HL-60 (cell line): ENCODE measurements around the gene MCM6.

Experiments
- DNase-seq, 2 experiments: peaks; one replicate each; pipeline ENCODE4 v3.0.0-alpha.2; 2010 to 2020; ENCODE audit warnings: low read depth in 1 of 2, low spot score in 1 of 2
- H3K27ac ChIP-seq: fragments of 250-450 bp; sonication (Bioruptor Pico); replicated peaks from 2 replicates; pipeline ENCODE4 v1.5.1; 2020; ENCODE audit warnings: mild to moderate bottlenecking, moderate library complexity
- H3K27me3 ChIP-seq: fragments of 250-450 bp; sonication (Bioruptor Pico); 2 replicates; pipeline ENCODE4 v1.5.1; 2021; ENCODE audit warnings: mild to moderate bottlenecking, moderate library complexity; ENCODE audit not compliant: insufficient read depth, poor library complexity, severe bottlenecking
- H3K4me3 ChIP-seq: replicated peaks from 2 replicates; pipeline ENCODE4 v1.5.1; 2011; ENCODE audit warnings: mild to moderate bottlenecking, control low read depth, low read length; ENCODE audit not compliant: insufficient read depth
- GABPA ChIP-seq: IDR thresholded peaks from 2 replicates; pipeline ENCODE4 v1.6.1; 2012; ENCODE audit warnings: low read depth
- POLR2AphosphoS5 ChIP-seq: IDR thresholded peaks from 2 replicates; pipeline ENCODE4 v1.6.1; 2012; ENCODE audit warnings: low read depth
- SPI1 ChIP-seq: IDR thresholded peaks from 2 replicates; pipeline ENCODE4 v1.6.1; 2012; ENCODE audit warnings: low read depth, mild to moderate bottlenecking, borderline replicate concordance
- TF ChIP-seq, protein P1 (sequence below): IDR thresholded peaks from 2 replicates; pipeline ENCODE4 v1.6.1; 2012; ENCODE audit warnings: low read depth; ENCODE audit not compliant: insufficient replicate concordance
- TF ChIP-seq, protein P2 (sequence below): IDR thresholded peaks from one replicate; pipeline ENCODE4 v1.5.1; 2011; ENCODE audit warnings: low read length, control low read depth, inconsistent platforms; ENCODE audit not compliant: insufficient read depth

Gene MCM6

DNA sequence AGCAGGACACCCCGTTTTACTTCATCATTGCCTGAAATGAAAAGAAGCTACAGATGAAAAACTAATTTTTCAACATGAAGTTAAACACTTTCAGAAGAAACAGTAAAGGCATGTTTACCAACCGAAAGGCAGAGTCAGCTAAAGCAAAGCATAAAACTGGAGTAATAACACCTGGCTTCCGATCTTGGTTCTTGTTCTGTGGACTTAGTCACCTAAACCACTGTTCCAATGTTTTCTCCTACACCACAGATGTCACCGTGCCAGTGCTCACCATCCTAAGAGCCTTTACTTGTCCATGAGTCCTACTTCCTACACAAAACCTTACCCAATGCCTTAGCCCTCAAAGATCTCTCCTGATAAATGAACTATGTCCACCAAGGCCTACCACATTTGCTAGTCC lies 13.5 kb downstream of the MCM6 start:
- Histone ChIP-seq H3K27me3 (no peaks in the 10 kb centered on the region), H3K27ac (no peak overlapping the region), H3K4me3 (no peak overlapping the region)
- DNase-seq: no peak
- TF ChIP-seq GABPA (no peak), SPI1 (no peak), POLR2AphosphoS5 (no peak)
- TF ChIP-seq, protein P1, sequence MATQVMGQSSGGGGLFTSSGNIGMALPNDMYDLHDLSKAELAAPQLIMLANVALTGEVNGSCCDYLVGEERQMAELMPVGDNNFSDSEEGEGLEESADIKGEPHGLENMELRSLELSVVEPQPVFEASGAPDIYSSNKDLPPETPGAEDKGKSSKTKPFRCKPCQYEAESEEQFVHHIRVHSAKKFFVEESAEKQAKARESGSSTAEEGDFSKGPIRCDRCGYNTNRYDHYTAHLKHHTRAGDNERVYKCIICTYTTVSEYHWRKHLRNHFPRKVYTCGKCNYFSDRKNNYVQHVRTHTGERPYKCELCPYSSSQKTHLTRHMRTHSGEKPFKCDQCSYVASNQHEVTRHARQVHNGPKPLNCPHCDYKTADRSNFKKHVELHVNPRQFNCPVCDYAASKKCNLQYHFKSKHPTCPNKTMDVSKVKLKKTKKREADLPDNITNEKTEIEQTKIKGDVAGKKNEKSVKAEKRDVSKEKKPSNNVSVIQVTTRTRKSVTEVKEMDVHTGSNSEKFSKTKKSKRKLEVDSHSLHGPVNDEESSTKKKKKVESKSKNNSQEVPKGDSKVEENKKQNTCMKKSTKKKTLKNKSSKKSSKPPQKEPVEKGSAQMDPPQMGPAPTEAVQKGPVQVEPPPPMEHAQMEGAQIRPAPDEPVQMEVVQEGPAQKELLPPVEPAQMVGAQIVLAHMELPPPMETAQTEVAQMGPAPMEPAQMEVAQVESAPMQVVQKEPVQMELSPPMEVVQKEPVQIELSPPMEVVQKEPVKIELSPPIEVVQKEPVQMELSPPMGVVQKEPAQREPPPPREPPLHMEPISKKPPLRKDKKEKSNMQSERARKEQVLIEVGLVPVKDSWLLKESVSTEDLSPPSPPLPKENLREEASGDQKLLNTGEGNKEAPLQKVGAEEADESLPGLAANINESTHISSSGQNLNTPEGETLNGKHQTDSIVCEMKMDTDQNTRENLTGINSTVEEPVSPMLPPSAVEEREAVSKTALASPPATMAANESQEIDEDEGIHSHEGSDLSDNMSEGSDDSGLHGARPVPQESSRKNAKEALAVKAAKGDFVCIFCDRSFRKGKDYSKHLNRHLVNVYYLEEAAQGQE: no peak

DNA sequence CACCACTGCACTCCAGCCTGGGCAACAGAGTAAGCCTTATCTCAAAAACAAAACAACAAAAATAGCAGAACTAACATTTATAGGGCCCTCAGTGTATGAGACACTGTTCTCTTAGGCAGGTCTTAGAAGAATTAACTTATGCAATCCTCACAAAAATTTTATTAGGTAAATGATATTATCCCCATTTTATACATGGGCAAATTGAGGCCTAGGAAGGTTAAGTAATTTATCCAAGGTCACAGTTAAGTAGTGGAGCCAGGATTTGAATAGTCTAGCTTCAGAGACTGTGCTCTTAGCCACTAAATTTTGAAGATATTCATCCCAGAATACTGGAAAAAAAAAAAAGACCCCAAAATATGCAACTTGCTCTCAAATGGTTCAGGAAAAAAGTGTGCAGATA lies 22.8 kb downstream of the MCM6 start:
- no peak for DNase-seq
- Histone ChIP-seq H3K4me3 (no peak overlapping the region), H3K27me3 (no peaks in the 10 kb centered on the region), H3K27ac (no peak overlapping the region)
- TF ChIP-seq GABPA: no peak
- no peak for TF ChIP-seq SPI1
- no peak for TF ChIP-seq POLR2AphosphoS5
- TF ChIP-seq, protein P1: no peak
- TF ChIP-seq, protein P2, sequence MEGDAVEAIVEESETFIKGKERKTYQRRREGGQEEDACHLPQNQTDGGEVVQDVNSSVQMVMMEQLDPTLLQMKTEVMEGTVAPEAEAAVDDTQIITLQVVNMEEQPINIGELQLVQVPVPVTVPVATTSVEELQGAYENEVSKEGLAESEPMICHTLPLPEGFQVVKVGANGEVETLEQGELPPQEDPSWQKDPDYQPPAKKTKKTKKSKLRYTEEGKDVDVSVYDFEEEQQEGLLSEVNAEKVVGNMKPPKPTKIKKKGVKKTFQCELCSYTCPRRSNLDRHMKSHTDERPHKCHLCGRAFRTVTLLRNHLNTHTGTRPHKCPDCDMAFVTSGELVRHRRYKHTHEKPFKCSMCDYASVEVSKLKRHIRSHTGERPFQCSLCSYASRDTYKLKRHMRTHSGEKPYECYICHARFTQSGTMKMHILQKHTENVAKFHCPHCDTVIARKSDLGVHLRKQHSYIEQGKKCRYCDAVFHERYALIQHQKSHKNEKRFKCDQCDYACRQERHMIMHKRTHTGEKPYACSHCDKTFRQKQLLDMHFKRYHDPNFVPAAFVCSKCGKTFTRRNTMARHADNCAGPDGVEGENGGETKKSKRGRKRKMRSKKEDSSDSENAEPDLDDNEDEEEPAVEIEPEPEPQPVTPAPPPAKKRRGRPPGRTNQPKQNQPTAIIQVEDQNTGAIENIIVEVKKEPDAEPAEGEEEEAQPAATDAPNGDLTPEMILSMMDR: no peak

DNA sequence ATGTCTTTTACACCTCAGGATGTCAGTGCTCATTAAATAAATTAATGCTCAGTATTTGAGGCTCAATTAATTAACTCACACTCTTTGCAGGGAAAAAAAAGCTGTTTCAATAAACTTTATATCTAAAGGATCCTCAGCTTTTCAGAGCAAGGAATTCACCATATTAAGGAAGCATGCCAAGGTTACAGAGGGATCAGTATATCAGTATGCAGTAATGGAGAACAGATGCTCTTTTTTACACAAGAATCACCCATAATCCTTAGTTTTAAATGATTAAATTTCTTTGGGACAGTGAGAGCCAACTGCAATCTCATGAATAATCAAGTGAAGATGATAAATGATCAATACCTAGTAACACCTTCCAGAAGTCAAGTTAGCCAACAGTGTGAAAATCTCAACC lies 24.4 kb downstream of the MCM6 start:
- DNase-seq: no peak
- TF ChIP-seq SPI1: no peak
- TF ChIP-seq GABPA: no peak
- TF ChIP-seq, protein P1: no peak
- TF ChIP-seq, protein P2: no peak
- no peak for TF ChIP-seq POLR2AphosphoS5
- Histone ChIP-seq H3K27me3 (no peaks in the 10 kb centered on the region), H3K4me3 (no peak overlapping the region), H3K27ac (no peak overlapping the region)
